ENCODE results near the gene PCDHGB4.
A peak's percentile ranks its signal among the peaks of the same experiment; 100 is the strongest.
"Not testable (repeated sequence)": the region's sequence is repeated elsewhere in the genome, so short reads cannot be mapped to it uniquely, and the experiment has no call there.

Gene PCDHGB4
- 0 to 0.61 (median 0.29) reads per million in 4 donors for total RNA-seq

DNA sequence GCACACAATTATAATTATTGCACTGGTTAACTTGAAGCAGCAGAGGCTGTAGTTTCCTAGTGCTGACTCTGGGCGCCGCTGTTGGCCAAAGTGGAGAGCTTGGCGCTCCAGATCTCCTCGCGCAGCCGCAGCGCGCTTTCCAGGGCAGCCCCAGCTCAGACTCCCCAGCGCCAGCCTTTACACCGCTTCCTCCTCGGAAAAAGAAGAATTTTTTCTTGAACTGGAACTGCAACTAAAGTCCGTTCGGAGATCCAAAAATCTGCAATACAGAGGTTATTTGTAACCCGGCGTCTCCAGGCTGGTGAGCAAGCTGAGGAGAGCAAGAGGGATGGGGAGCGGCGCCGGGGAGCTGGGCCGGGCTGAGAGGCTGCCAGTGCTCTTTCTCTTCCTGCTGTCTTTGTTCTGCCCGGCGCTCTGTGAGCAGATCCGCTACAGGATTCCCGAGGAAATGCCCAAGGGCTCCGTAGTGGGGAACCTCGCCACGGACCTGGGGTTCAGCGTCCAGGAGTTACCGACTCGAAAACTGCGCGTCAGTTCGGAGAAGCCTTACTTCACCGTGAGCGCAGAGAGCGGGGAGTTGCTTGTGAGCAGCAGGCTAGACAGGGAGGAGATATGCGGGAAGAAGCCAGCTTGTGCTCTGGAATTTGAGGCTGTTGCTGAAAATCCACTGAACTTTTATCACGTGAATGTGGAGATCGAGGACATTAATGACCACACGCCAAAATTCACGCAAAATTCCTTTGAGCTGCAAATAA, at the start of gene PCDHGB4:
TSS of gene PCDHGB4 (plus strand) at position 142 of the 755 bp plus-strand sequence. CDS start at position 329, 187 bp downstream.
- not testable (repeated sequence) for DNase-seq

DNA sequence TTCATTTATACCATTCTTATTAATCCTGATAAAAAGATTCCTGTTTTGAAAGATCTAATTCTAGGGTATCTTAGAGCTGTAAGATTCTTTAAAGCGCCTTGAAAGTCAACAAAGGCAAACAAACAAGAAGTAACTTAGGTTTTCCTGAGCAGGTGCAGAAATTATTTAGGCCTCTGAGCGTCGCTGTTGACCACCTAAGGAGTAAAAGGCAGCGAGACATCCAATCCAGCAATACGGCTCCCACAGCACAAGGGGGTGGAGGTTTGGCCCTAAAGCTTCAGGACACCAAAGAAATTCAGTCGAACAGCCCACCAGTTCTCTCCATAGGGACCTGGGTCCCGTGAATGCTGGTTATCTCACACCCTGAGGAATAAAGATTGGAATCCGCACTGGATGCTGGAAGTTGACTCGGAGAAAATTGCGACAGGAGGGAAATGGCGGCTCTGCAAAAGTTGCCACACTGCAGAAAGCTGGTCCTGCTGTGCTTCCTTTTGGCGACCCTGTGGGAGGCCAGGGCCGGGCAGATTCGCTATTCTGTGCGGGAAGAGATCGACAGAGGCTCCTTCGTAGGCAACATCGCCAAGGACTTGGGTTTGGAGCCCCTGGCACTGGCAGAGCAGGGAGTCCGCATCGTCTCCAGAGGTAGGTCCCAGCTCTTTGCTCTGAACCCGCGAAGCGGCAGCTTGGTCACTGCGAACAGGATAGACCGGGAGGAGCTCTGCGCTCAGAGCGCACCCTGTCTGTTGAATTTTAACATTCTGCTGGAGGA, 48.8 kb upstream of the PCDHGB4 start, which contains the start of gene PCDHGA2:
TSS of gene PCDHGA2 (plus strand) at position 223 of the 769 bp plus-strand sequence.
- peak in 1 of 5 donors; percentile 8 for DNase-seq

DNA sequence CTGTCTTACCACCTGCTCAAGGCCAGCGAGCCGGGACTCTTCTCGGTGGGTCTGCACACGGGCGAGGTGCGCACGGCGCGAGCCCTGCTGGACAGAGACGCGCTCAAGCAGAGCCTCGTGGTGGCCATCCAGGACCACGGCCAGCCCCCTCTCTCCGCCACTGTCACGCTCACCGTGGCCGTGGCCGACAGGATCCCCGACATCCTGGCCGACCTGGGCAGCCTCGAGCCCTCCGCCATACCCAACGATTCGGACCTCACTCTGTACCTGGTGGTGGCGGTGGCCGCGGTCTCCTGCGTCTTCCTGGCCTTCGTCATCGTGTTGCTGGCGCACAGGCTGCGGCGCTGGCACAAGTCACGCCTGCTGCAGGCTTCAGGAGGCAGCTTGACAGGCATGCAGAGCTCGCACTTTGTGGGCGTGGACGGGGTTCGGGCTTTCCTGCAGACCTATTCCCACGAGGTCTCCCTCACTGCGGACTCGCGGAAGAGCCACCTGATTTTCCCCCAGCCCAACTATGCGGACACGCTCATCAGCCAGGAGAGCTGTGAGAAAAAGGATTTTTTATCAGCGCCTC, 46.6 kb upstream of the PCDHGB4 start:
- not testable (repeated sequence) for DNase-seq

GRCh38 chr5:141342773-141343172, 44.7 kb upstream of the PCDHGB4 start:
- no peak for DNase-seq

DNA sequence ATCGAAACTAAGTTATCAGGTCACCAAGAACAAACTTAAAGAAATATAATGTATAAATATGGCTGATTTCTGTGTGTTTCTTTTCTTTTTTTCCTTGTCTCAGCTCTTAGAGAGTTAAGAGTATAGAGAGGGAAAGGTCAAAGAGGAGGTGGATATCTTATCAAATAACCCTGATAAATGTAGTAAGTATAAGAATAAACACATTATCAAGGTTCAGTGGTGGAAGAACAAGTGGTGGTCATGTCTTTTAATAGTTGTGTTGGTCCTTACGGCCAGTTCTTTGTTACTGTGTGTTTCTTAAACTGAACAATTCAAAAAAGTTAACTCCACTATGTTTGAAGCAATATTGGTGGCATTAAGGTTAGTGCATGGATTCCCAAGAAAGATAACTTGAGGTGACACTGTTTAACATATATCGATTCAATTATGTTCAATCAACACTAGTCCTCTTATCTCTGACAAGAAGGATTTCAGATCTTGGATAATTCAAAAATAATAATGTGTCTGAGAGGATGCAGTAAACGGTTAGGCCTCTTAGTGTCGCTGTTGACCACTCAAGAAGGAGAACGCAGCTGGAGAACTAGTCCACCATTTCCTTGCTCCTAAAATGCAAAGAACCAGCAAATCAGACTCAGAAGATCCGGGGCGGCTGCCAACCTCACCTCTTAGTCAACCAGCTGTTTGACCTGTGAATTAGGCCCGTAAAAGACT, 44.1 kb upstream of the PCDHGB4 start, which contains the start of gene PCDHGA3:
TSS of gene PCDHGA3 (plus strand) at position 588 of the 711 bp plus-strand sequence. CDS start 205 bp downstream, outside the sequence.
- DNase-seq, result peak in 1 of 5 donors; percentile 14

DNA sequence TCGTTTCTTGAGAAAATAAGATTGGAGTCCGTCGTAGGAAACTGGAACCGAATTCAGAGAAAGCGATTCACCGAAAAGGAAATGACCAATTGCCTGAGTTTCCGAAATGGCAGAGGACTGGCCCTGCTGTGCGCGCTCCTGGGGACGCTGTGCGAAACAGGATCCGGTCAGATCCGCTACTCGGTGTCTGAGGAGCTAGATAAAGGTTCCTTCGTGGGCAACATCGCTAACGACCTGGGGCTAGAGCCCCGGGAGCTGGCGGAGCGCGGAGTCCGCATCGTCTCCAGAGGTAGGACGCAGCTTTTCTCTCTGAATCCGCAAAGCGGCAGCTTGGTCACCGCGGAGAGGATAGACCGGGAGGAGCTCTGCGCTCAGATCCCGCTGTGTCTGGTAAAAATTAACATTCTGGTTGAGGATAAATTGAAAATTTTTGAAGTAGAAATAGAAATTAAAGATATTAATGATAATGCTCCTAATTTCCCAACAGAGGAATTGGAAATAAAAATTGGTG, 43.5 kb upstream of the PCDHGB4 start:
- no peak for DNase-seq

DNA sequence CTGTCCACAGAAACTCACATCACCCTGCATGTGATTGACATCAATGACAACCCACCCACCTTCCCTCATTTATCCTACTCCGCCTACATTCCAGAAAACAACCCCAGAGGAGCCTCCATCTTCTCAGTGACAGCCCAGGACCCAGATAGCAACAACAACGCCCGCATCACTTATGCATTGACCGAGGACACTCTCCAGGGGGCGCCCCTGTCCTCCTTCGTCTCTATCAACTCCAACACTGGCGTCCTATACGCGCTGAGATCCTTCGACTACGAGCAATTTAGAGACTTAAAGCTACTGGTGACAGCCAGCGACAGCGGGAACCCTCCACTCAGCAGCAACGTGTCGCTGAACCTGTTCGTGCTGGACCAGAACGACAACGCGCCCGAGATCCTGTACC, 42.2 kb upstream of the PCDHGB4 start:
- no peak for DNase-seq

- DNase-seq, result not testable (repeated sequence)
These were observed 41.5 kb upstream of the PCDHGB4 start for GRCh38 chr5:141346017-141346416.

GRCh38 chr5:141349917-141350619, 37.4 kb upstream of the PCDHGB4 start, which contains the start of gene PCDHGB1:
TSS of gene PCDHGB1 (plus strand) at chr5:141350099. CDS start at chr5:141350261, 162 bp downstream.
- peak in 2 of 5 donors; percentile 19 to 25 for DNase-seq

DNA sequence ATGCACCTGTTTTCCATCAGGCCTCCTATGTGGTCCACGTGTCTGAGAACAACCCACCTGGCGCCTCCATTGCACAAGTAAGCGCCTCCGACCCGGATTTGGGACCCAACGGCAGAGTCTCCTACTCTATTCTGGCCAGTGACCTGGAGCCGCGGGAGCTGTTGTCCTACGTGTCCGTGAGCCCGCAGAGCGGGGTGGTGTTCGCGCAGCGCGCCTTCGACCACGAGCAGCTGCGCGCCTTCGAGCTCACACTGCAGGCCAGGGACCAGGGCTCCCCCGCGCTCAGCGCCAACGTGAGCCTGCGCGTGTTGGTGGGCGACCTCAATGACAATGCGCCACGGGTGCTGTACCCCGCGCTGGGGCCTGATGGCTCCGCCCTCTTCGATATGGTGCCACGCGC, 35.9 kb upstream of the PCDHGB4 start:
- DNase-seq, result no peak

DNA sequence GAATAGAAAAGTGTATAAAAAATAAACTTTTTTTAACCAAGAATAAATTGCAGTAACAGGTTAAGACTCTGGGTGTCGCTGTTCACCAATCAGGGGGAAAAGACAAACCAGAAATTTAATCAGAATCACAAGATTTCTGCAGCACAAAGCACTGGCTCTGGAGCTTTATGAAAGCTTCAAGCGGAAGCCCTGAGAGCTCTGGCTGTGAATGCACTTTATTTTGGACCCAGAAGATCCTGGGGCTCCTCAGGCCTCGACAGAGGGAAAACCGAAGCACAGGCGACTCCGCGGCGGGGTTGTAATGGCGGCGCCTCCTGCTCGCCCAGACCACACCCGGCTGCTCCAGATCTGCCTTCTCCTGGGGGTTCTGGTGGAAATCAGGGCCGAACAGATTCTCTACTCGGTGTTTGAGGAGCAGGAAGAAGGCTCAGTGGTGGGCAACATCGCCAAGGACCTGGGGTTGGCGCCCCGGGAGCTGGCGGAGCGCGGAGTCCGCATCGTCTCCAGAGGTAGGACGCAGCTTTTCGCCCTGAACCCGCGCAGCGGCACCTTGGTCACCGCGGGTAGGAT, 32.5 kb upstream of the PCDHGB4 start, which contains the start of gene PCDHGA4:
TSS of gene PCDHGA4 (plus strand) at position 122 of the 570 bp plus-strand sequence. CDS start at position 209, 87 bp downstream.
- DNase-seq, result no peak

- DNase-seq, result no peak
These were observed 31.9 kb upstream of the PCDHGB4 start for GRCh38 chr5:141355641-141356040.

- no peak for DNase-seq
These were observed 31.4 kb upstream of the PCDHGB4 start for GRCh38 chr5:141356133-141356532.

DNA sequence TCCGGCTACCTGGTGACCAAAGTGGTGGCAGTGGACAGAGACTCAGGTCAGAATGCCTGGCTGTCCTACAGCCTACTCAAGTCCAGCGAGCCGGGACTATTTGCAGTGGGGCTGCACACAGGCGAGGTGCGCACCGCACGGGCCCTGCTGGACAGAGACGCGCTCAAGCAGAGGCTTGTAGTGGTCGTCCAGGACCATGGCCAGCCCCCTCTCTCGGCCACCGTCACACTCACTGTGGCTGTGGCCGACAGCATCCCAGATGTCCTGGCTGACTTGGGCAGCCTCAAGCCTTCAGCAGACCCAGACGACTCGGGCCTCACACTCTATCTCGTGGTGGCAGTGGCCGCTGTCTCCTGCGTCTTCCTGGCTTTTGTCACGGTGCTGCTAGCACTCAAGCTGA, 30.5 kb upstream of the PCDHGB4 start:
- DNase-seq, result no peak

GRCh38 chr5:141359790-141360426, 27.6 kb upstream of the PCDHGB4 start, which contains the start of gene PCDHGB2:
TSS of gene PCDHGB2 (plus strand) at chr5:141359994. CDS start at chr5:141360136, 142 bp downstream.
- DNase-seq, result peak in 1 of 5 donors; percentile 7

GRCh38 chr5:141360685-141361084, 26.8 kb upstream of the PCDHGB4 start:
- DNase-seq, result no peak

DNA sequence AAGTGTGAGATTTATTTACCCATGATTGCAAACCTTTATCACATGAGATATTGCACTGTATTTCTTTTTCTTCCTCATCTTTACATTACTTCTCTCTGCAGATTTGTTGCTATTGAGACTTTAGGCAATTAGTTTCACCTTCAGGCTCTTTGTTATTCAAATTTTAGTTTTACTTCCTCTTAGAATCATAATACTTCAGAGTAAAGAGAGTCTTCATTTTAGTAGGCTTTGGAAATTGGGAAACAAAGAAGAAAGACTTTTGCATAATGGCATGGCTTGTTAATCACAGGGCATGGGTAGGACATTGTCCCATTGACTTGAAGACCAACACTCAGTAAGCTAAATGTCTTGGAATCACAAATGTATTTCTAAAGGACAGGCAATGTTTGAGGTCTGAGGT, 24.8 kb upstream of the PCDHGB4 start:
- DNase-seq, result no peak

DNA sequence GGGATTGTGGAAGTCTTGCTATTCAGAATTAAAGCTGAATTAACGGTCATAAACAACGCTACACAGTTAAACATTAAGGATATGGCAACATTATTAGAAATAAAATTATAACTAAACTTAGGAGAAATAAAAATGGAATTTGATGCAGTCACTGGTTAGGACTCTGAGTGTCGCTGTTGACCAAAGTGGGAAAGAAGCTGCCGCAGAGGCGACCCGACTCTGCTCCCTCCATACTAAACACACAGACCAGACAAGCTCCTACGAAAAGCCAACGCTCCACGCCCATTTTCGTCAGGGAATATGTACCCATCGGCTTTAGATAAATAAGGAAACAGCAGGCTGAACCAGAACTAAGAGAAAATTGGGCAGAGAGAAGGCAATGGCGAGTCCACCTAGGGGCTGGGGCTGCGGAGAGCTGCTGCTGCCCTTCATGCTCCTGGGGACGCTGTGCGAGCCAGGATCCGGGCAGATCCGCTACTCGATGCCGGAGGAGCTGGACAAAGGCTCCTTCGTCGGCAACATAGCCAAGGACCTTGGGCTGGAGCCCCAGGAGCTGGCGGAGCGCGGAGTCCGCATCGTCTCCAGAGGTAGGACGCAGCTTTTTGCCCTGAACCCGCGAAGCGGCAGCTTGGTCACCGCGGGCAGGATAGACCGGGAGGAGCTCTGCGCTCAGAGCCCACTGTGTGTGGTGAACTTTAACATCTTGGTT, 23.4 kb upstream of the PCDHGB4 start, which contains the start of gene PCDHGA5:
TSS of gene PCDHGA5 (plus strand) at position 211 of the 709 bp plus-strand sequence. CDS start at position 380, 169 bp downstream.
- no peak for DNase-seq

All from T-helper 1 cell (primary cell).